HepG2 (cell line): ENCODE data around the gene EPS8L3. TPM values are rescaled to one million over a fixed set of nuclear protein-coding genes. Genes with fewer than 3 reads are reported as not detected.

Experiments used
- polyA plus RNA-seq, 8 experiments: library from polyadenylated mRNA; depleted of rRNA in 3 of 8; stranded (reverse) in 7 of 8; unstranded in 1 of 8; fragments of >200 nt; fragmentation: Illumina TruSeq in 4 of 8; extraction: Trizol in 4 of 8; gene quantifications; 2 replicates each; pipeline versions ENCODE4 v1.2.1 to v1.2.3, GENCODE V29; 2011 to 2016; ENCODE audit warnings: low read depth in 4 of 8, missing spikeins in 1 of 8, mixed read lengths in 1 of 8; ENCODE audit not compliant: insufficient read depth in 1 of 8
- total RNA-seq, 5 experiments: library from RNA; depleted of rRNA; stranded (reverse); fragments of >200 nt; fragmentation: Illumina TruSeq; extraction: Trizol; gene quantifications; 2 replicates each; pipeline ENCODE4 v1.2.3, GENCODE V29; 2016; ENCODE audit warnings: low read depth in 1 of 5
- TF ChIP-seq, protein P1 (sequence below): sonication (generic); formaldehyde crosslinking; IDR thresholded peaks from one replicate; pipeline ENCODE4 v1.5.1; 2020; ENCODE audit warnings: mild to moderate bottlenecking, missing genetic modification reagents; ENCODE audit errors: not compliant biosample characterization

Gene EPS8L3
- total and polyA plus RNA-seq, 2 of the 13 experiments (the other 11 are each of a cell fraction or from before 2014, with no cell fraction given): 18.2 to 106 TPM

DNA sequence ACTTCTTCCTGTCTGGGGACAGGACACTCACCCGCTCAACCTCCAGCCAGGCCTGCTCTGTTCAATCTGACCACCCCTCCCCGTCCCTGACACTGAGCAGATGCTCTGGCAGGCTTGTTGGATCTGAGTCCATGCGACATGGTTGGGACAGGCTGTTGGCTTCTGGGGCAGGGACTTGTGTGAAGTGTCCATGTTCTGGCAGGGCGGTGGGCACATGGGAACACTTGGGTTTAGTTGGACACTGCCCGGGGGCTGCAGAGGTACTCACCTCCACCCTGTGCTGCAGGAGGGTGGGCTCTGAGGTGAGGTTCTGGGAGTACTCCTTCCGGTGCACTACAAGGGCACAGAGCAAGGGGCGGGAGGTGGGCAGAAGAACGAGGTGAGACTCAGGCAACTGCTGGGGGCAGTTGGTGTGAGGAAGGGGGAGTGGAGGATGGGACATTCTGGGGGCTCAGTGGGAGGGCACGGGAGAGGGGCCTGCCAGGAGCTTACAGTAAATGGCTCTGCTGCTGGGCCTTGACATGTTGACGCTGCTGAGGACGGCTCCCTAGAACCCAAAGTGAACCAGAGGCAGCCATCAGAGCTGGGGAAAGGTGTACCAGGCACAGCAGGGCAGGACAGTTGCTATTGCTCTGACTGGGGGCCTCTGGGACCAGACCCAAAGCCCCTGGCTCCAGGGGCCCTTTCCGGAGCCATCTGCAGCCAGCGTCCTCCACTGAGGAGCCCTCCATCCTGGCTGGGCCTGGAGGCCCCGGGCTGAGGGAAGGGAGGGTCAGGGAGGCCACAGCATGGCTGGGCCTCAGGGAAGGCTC is 2.3 kb downstream of the EPS8L3 start (continued):
- TF ChIP-seq, protein P1, sequence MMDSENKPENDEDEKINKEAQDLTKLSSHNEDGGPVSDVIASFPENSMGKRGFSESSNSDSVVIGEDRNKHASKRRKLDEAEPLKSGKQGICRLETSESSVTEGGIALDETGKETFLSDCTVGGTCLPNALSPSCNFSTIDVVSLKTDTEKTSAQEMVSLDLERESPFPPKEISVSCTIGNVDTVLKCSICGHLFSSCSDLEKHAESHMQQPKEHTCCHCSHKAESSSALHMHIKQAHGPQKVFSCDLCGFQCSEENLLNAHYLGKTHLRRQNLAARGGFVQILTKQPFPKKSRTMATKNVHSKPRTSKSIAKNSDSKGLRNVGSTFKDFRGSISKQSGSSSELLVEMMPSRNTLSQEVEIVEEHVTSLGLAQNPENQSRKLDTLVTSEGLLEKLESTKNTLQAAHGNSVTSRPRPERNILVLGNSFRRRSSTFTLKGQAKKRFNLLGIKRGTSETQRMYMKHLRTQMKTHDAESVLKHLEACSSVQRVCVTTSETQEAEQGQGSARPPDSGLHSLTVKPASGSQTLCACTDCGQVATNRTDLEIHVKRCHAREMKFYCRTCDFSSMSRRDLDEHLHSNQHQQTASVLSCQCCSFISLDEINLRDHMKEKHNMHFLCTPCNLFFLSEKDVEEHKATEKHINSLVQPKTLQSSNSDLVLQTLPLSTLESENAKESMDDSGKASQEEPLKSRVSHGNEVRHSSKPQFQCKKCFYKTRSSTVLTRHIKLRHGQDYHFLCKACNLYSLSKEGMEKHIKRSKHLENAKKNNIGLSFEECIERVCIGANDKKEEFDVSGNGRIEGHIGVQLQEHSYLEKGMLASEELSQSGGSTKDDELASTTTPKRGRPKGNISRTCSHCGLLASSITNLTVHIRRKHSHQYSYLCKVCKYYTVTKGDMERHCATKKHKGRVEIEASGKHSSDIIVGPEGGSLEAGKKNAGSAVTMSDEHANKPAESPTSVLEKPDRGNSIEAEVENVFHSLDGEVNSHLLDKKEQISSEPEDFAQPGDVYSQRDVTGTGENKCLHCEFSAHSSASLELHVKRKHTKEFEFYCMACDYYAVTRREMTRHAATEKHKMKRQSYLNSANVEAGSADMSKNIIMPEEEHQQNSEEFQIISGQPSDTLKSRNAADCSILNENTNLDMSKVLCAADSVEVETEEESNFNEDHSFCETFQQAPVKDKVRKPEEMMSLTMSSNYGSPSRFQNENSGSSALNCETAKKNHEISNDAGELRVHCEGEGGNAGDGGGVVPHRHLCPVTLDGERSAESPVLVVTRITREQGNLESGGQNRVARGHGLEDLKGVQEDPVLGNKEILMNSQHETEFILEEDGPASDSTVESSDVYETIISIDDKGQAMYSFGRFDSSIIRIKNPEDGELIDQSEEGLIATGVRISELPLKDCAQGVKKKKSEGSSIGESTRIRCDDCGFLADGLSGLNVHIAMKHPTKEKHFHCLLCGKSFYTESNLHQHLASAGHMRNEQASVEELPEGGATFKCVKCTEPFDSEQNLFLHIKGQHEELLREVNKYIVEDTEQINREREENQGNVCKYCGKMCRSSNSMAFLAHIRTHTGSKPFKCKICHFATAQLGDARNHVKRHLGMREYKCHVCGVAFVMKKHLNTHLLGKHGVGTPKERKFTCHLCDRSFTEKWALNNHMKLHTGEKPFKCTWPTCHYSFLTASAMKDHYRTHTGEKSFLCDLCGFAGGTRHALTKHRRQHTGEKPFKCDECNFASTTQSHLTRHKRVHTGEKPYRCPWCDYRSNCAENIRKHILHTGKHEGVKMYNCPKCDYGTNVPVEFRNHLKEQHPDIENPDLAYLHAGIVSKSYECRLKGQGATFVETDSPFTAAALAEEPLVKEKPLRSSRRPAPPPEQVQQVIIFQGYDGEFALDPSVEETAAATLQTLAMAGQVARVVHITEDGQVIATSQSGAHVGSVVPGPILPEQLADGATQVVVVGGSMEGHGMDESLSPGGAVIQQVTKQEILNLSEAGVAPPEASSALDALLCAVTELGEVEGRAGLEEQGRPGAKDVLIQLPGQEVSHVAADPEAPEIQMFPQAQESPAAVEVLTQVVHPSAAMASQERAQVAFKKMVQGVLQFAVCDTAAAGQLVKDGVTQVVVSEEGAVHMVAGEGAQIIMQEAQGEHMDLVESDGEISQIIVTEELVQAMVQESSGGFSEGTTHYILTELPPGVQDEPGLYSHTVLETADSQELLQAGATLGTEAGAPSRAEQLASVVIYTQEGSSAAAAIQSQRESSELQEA (CRISPR knock-in tag): no peak
